GM12878 (cell line): ENCODE measurements around the gene ZNF45. TPM values are rescaled to one million over a fixed set of nuclear protein-coding genes. Genes with fewer than 3 reads are reported as not detected.

Source experiments
- ATF3 ChIP-seq: IDR thresholded peaks from 2 replicates; pipeline ENCODE4 v1.6.1; 2011; ENCODE audit warnings: low read depth, mild to moderate bottlenecking, low read length, moderate library complexity, borderline replicate concordance; ENCODE audit errors: extremely low read depth
- BCL11A ChIP-seq: IDR thresholded peaks from 2 replicates; pipeline ENCODE4 v1.6.1; 2011; ENCODE audit warnings: low read depth, low read length
- CBFB ChIP-seq: IDR thresholded peaks from 2 replicates; pipeline ENCODE4 v1.6.1; 2016; ENCODE audit warnings: antibody characterized with exemption, low read depth
- CHD2 ChIP-seq: IDR thresholded peaks from 2 replicates; pipeline ENCODE4 v1.6.1; 2011; ENCODE audit warnings: low read depth, low read length, improper control_type of control experiment, borderline replicate concordance
- HSF1 ChIP-seq: fragments of 150-350 bp; IDR thresholded peaks from 2 replicates; pipeline ENCODE4 v1.6.1; 2014; ENCODE audit warnings: mild to moderate bottlenecking, low read depth, low read length
- KDM1A ChIP-seq: fragments of 200-600 bp; sonication (generic); IDR thresholded peaks from 2 replicates; pipeline ENCODE4 v1.6.1; 2016; ENCODE audit warnings: borderline replicate concordance
- KLF5 ChIP-seq: fragments of 450-650 bp; IDR thresholded peaks from 2 replicates; pipeline ENCODE4 v1.6.1; 2014; ENCODE audit warnings: mild to moderate bottlenecking; ENCODE audit not compliant: partially characterized antibody
- MTA3 ChIP-seq: IDR thresholded peaks from 2 replicates; pipeline ENCODE4 v1.6.1; 2012; ENCODE audit warnings: low read length, inconsistent platforms, borderline replicate concordance
- PAX8 ChIP-seq: fragments of 450-650 bp; IDR thresholded peaks from 2 replicates; pipeline ENCODE4 v1.6.1; 2017; ENCODE audit warnings: mild to moderate bottlenecking, moderate library complexity
- SREBF1 ChIP-seq: IDR thresholded peaks from 2 replicates; pipeline ENCODE4 v1.6.1; 2012; ENCODE audit warnings: mild to moderate bottlenecking, low read length
- SRF ChIP-seq, 2 experiments: IDR thresholded peaks; 2 replicates each; pipeline ENCODE4 v1.6.1; 2011; ENCODE audit warnings: low read depth in 2 of 2, low read length in 2 of 2, mild to moderate bottlenecking in 1 of 2, moderate library complexity in 1 of 2
- STAT3 ChIP-seq: IDR thresholded peaks from 2 replicates; pipeline ENCODE4 v1.6.1; 2011; ENCODE audit warnings: low read depth, low read length, improper control_type of control experiment
- USF2 ChIP-seq: IDR thresholded peaks from 2 replicates; pipeline ENCODE4 v1.6.1; 2011; ENCODE audit warnings: low read depth, low read length, improper control_type of control experiment, borderline replicate concordance
- ZNF592 ChIP-seq: fragments of 450-650 bp; IDR thresholded peaks from 2 replicates; pipeline ENCODE4 v1.6.1; 2017; ENCODE audit warnings: mild to moderate bottlenecking, moderate library complexity
- ZNF622 ChIP-seq: fragments of 450-650 bp; IDR thresholded peaks from 2 replicates; pipeline ENCODE4 v1.6.1; 2017; ENCODE audit warnings: mild to moderate bottlenecking, inconsistent platforms
- ZNF687 ChIP-seq: fragments of 450-650 bp; IDR thresholded peaks from 2 replicates; pipeline ENCODE4 v1.6.1; 2017; ENCODE audit warnings: mild to moderate bottlenecking, moderate library complexity
- ZZZ3 ChIP-seq: IDR thresholded peaks from 2 replicates; pipeline ENCODE4 v1.6.1; 2011; ENCODE audit warnings: low read depth; ENCODE audit not compliant: control insufficient read depth, insufficient read length
- polyA plus RNA-seq, 11 experiments: library from polyadenylated mRNA; depleted of rRNA in 4 of 11; unstranded in 6 of 11; stranded (reverse) in 5 of 11; fragments of >200 nt; fragmentation: Nextera tagmentation in 4 of 11; fragmentation: Illumina TruSeq in 1 of 11; extraction: Ambion mirVana in 4 of 11; extraction: Trizol in 1 of 11; gene quantifications; 1 replicate in 1 of 11; 2 replicates in 10 of 11; pipeline versions ENCODE4 v1.2.1 to v1.2.3, GENCODE V29; 2011 to 2016; ENCODE audit warnings: inconsistent platforms in 2 of 11, missing spikeins in 2 of 11, low read depth in 1 of 11
- total RNA-seq, 4 experiments: library from RNA; depleted of rRNA in 3 of 4; stranded (reverse); fragments of >200 nt in 3 of 4; fragmentation: Illumina TruSeq in 1 of 4; extraction: Trizol in 1 of 4; gene quantifications; 2 replicates each; pipeline versions ENCODE4 v1.2.1 to v1.2.3, GENCODE V29; 2013 to 2021

The ZNF45 gene
- total and polyA plus RNA-seq, 10 of the 15 experiments (the other 5 are each of a cell fraction or from before 2014, with no cell fraction given): 4.2 to 23.1 (median 15.9) TPM

- TF ChIP-seq HSF1: no peak
- TF ChIP-seq STAT3: no peak
- 0 out of 2 replicates have a peak, but pooled peaks have one; percentile 34 for TF ChIP-seq CBFB
- TF ChIP-seq SRF (IDR thresholded peaks at IDR 0.05; ENCODE audit: low read depth in 2 of 2, low read length in 2 of 2): 0 out of 4 replicates have a peak, but pooled peaks of 1 of the 2 experiments have one; percentile 8
- TF ChIP-seq ZNF592: no peak
- no peak for TF ChIP-seq ZZZ3
- no peak for TF ChIP-seq ZNF622
- TF ChIP-seq BCL11A: no peak
- no peak for TF ChIP-seq KDM1A
- TF ChIP-seq USF2: no peak
- TF ChIP-seq KLF5: peak; percentile 63
- TF ChIP-seq PAX8: no peak
- peak; percentile 30; the same call in 1 of the 2 replicates for TF ChIP-seq ZNF687
- TF ChIP-seq CHD2: peak; percentile 59; the same call in 1 of the 2 replicates
- TF ChIP-seq MTA3: no peak
- TF ChIP-seq SREBF1: peak; percentile 86
- no peak for TF ChIP-seq ATF3
Observed at GRCh38 chr19:43934985-43935708, at the start of gene ZNF45 (continued).
